H1 (cell line): ENCODE results near the gene ATP6V1F.

Source experiments
- CHD2 ChIP-seq: IDR thresholded peaks from 2 replicates; pipeline ENCODE4 v1.6.1; 2012; ENCODE audit warnings: low read length, improper control_type of control experiment
- CREB1 ChIP-seq: IDR thresholded peaks from 2 replicates; pipeline ENCODE4 v1.6.1; 2012; ENCODE audit warnings: inconsistent platforms
- CTCF ChIP-seq, 3 experiments: IDR thresholded peaks; 1 replicate in 2 of 3; 2 replicates in 1 of 3; pipeline versions ENCODE4 v1.5.1 to v1.6.1; 2011; ENCODE audit warnings: low read length in 3 of 3, mild to moderate bottlenecking in 3 of 3, inconsistent platforms in 2 of 3, low read depth in 1 of 3, moderate library complexity in 1 of 3; ENCODE audit not compliant: insufficient read depth in 1 of 3; ENCODE audit errors: control extremely low read depth in 1 of 3
- HDAC2 ChIP-seq, 2 experiments: fragments of 300-600 bp in 1 of 2; sonication (generic) in 1 of 2; IDR thresholded peaks; 2 replicates each; pipeline ENCODE4 v1.6.1; 2011 to 2012; ENCODE audit warnings: low read depth in 2 of 2, low read length in 2 of 2, mild to moderate bottlenecking in 2 of 2, moderate library complexity in 2 of 2, borderline replicate concordance in 1 of 2, inconsistent platforms in 1 of 2
- POLR2A ChIP-seq, 2 experiments: IDR thresholded peaks; 1 replicate in 1 of 2; 2 replicates in 1 of 2; pipeline ENCODE4 v1.6.1; 2011; ENCODE audit warnings: low read depth in 2 of 2, low read length in 2 of 2, mild to moderate bottlenecking in 2 of 2; ENCODE audit errors: control extremely low read depth in 1 of 2
- POU5F1 ChIP-seq: IDR thresholded peaks from 2 replicates; pipeline ENCODE4 v1.6.1; 2011; ENCODE audit warnings: low read depth, mild to moderate bottlenecking, low read length, moderate library complexity
- SIN3A ChIP-seq, 2 experiments: IDR thresholded peaks in 1 of 2; conservative IDR thresholded peaks in 1 of 2; 2 replicates each; pipeline ENCODE4 v1.6.1; 2011 to 2012; ENCODE audit warnings: low read length in 2 of 2, improper control_type of control experiment in 1 of 2, low read depth in 1 of 2, mild to moderate bottlenecking in 1 of 2
- TF ChIP-seq, protein P1 (sequence below): fragments of 300-600 bp; sonication (generic); IDR thresholded peaks from 2 replicates; pipeline ENCODE4 v1.7.1; 2012; ENCODE audit warnings: low read length, moderate library complexity, mild to moderate bottlenecking, inconsistent platforms; ENCODE audit not compliant: insufficient replicate concordance

GRCh38 chr7:128890306-128891109, 27.9 kb downstream of the ATP6V1F start:
- TF ChIP-seq CTCF (IDR thresholded peaks at IDR 0.05; ENCODE audit: control extremely low read depth in 1 of 3, insufficient read depth in 1 of 3, low read depth in 1 of 3, low read length in 3 of 3) (no peak), CHD2 (no peak), CREB1 (no peak), POU5F1 (no peak), POLR2A (IDR thresholded peaks at IDR 0.05; ENCODE audit: control extremely low read depth in 1 of 2, low read depth in 2 of 2, low read length in 2 of 2) (no peak), SIN3A (conservative IDR thresholded peaks at IDR 0.05 in 1 of 2, IDR thresholded peaks at IDR 0.05 in 1 of 2; ENCODE audit: low read depth in 1 of 2, low read length in 2 of 2) (no peak), HDAC2 (IDR thresholded peaks at IDR 0.05; ENCODE audit: borderline replicate concordance in 1 of 2, low read depth in 2 of 2, low read length in 2 of 2) (no peak)
- TF ChIP-seq, protein P1, sequence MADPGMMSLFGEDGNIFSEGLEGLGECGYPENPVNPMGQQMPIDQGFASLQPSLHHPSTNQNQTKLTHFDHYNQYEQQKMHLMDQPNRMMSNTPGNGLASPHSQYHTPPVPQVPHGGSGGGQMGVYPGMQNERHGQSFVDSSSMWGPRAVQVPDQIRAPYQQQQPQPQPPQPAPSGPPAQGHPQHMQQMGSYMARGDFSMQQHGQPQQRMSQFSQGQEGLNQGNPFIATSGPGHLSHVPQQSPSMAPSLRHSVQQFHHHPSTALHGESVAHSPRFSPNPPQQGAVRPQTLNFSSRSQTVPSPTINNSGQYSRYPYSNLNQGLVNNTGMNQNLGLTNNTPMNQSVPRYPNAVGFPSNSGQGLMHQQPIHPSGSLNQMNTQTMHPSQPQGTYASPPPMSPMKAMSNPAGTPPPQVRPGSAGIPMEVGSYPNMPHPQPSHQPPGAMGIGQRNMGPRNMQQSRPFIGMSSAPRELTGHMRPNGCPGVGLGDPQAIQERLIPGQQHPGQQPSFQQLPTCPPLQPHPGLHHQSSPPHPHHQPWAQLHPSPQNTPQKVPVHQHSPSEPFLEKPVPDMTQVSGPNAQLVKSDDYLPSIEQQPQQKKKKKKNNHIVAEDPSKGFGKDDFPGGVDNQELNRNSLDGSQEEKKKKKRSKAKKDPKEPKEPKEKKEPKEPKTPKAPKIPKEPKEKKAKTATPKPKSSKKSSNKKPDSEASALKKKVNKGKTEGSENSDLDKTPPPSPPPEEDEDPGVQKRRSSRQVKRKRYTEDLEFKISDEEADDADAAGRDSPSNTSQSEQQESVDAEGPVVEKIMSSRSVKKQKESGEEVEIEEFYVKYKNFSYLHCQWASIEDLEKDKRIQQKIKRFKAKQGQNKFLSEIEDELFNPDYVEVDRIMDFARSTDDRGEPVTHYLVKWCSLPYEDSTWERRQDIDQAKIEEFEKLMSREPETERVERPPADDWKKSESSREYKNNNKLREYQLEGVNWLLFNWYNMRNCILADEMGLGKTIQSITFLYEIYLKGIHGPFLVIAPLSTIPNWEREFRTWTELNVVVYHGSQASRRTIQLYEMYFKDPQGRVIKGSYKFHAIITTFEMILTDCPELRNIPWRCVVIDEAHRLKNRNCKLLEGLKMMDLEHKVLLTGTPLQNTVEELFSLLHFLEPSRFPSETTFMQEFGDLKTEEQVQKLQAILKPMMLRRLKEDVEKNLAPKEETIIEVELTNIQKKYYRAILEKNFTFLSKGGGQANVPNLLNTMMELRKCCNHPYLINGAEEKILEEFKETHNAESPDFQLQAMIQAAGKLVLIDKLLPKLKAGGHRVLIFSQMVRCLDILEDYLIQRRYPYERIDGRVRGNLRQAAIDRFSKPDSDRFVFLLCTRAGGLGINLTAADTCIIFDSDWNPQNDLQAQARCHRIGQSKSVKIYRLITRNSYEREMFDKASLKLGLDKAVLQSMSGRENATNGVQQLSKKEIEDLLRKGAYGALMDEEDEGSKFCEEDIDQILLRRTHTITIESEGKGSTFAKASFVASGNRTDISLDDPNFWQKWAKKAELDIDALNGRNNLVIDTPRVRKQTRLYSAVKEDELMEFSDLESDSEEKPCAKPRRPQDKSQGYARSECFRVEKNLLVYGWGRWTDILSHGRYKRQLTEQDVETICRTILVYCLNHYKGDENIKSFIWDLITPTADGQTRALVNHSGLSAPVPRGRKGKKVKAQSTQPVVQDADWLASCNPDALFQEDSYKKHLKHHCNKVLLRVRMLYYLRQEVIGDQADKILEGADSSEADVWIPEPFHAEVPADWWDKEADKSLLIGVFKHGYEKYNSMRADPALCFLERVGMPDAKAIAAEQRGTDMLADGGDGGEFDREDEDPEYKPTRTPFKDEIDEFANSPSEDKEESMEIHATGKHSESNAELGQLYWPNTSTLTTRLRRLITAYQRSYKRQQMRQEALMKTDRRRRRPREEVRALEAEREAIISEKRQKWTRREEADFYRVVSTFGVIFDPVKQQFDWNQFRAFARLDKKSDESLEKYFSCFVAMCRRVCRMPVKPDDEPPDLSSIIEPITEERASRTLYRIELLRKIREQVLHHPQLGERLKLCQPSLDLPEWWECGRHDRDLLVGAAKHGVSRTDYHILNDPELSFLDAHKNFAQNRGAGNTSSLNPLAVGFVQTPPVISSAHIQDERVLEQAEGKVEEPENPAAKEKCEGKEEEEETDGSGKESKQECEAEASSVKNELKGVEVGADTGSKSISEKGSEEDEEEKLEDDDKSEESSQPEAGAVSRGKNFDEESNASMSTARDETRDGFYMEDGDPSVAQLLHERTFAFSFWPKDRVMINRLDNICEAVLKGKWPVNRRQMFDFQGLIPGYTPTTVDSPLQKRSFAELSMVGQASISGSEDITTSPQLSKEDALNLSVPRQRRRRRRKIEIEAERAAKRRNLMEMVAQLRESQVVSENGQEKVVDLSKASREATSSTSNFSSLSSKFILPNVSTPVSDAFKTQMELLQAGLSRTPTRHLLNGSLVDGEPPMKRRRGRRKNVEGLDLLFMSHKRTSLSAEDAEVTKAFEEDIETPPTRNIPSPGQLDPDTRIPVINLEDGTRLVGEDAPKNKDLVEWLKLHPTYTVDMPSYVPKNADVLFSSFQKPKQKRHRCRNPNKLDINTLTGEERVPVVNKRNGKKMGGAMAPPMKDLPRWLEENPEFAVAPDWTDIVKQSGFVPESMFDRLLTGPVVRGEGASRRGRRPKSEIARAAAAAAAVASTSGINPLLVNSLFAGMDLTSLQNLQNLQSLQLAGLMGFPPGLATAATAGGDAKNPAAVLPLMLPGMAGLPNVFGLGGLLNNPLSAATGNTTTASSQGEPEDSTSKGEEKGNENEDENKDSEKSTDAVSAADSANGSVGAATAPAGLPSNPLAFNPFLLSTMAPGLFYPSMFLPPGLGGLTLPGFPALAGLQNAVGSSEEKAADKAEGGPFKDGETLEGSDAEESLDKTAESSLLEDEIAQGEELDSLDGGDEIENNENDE: no peak
